GM03348 (cell line): ENCODE measurements around the gene LGR6.
A peak's percentile ranks its signal among the peaks of the same experiment; 100 is the strongest.
"Not testable (repeated sequence)": the region's sequence is repeated elsewhere in the genome, so short reads cannot be mapped to it uniquely, and the experiment has no call there.

Experiments used
- DNase-seq: peaks from one replicate; pipeline ENCODE4 v3.0.0; 2012; ENCODE audit warnings: low spot score

Gene LGR6

DNA sequence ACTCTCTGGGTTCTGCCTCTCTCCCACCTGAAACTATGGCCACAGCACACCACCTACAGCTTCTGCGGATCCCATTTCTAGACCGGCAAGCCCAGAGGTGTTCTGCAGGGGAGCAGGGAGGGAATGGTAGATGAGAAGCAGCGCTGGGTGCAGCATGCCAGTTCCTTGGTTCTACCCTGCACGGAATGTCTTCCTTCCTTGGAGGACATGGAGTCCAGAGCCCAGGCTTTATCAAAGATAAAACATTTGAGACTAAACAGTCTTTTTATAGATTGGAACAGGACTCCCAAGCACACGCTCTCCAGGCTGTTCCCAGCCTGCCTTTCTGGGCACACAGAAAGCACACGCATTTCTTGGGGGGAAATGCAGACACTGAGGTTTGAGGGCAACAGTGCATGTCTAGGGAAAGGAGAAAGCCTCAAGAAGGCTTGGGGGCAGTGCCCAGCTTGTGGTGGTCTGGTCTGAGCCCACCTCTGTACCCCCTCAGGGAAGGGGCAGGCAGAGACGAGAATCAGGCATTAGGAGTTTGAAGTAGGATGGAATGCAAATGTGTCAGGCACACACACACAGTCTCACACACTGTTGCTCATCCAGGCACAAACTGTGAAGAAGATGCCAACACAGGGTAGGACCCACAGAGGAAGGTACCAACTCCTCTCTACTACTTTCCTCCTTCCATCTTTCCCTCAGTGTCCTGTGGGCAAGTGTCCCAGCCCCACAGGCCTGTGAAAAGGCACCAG is 29.7 kb downstream of the LGR6 start:
- DNase-seq = no peak

DNA sequence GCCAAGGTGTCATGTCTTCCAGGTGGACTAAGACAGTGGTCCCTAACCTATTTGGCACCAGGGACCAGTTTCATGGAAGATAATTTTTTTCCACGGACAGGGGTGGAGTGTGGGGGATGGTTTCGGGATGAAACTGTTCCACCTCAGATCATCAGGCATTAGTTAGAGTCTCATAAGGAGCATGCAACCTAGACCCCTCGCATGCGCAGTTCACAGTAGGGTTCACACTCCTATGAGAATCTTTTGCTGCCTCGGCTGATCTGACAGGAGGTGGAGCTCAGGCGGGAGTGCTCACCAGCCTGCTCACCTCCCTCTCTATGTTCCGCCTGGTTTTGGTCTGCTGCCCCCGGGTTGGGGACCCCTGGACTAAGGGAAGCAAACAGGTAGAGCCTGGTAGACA is 30.9 kb downstream of the LGR6 start:
- no peak for DNase-seq

DNA sequence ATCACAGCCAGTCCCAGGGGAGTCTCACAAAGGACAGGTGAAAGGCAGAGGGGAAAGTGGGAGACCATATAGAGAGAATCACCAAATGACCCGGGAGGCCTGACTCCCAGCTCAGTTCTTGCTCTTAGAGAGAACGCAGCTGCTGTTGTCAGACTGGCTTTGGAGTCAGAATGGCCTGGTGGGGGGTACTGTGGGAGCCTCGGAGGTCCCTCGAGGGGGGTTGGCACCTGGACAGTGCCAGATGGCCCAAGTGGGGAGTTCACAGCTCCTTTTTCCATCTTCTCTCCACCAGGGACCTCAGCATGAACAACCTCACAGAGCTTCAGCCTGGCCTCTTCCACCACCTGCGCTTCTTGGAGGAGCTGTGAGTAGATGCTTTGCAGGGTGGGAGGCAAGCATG is 31.5 kb downstream of the LGR6 start:
- DNase-seq = no peak

- no peak for DNase-seq
Observed at GRCh38 chr1:202227053-202227672, 33.6 kb downstream of the LGR6 start.

DNA sequence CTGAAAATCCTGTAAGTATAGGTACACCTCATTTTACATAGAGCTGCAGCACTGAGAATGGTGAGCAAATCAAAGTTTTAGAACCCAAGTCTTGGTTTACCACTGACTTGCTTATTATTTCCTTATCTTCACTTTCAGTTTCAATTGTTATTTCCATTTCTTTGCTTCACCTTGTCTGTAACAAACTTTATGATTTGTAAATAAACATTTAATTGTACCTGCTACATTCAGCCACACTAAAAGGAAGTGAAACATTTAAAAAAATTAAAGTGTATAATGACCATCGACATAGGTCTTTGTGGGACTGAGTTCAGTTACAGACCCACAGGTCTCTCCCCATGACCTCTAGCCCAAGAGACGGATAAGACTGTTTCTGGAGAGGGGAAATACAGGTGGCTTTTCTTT is 34.4 kb downstream of the LGR6 start:
- no peak for DNase-seq

GRCh38 chr1:202228484-202229122 is 35.0 kb downstream of the LGR6 start:
- DNase-seq = no peak

DNA sequence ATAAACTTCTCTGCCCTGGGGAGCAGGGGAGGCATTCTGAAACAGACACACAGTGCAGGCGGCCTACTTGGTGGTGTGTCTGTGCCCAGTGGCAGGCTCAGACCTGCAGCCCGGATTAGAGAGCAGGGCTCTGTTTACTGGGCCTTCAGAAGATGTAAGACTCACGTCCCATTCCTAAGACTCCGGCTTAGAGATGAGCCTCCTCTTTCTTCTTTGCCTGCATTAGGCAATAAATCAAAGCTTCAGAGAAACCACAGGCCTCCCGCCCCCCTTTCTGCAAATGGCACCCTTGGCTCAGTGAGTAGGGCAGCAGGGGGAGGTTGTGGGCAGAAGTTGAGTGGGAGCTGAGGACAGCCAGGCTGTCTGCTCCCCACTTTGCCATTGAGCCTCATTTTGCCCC is 35.8 kb downstream of the LGR6 start:
- no peak for DNase-seq

DNA sequence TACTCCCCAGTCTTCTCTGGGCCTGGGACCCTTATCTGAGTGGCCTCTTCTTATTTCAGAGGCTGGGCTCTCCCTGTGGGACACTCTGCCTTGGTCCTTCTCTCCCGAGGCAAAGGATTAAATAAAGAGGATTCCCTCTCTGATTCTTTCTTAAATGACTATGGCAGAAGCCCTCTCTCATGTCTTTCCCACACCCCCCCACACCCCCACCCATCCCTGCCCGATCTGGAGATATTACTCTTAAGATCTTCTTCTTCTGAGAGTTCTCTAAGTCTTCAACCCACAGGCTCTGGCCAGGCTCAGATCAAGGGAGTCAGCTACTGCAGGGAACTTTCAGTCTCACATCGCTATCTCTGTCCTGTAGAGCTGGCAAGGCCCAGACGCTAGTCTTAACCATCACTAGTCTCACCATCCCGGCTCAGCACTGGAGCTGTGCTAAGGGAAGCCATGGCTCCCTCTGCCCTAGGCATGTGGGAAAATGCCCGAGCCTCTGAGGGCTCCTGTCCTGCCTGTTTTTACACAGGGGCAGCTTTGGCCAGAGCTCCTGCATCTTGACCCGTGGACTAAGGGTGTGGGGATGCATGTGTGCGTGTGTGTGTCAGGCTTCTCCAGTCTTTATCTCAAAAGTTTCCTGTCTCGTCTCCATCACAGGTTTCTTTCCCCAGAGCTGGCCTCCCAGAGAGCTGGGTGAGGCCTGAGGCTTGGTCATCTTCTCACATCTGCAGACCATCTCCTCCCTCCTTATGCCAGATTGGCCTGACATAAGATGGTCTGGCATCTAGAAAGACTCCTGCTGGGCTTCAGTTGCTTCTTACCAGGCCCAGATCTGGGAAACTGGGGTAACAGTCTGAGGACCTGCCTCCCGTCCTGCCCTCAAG is 36.7 kb downstream of the LGR6 start:
- DNase-seq = no peak

- no peak for DNase-seq
Observed at GRCh38 chr1:202230939-202231645, 37.5 kb downstream of the LGR6 start.

DNA sequence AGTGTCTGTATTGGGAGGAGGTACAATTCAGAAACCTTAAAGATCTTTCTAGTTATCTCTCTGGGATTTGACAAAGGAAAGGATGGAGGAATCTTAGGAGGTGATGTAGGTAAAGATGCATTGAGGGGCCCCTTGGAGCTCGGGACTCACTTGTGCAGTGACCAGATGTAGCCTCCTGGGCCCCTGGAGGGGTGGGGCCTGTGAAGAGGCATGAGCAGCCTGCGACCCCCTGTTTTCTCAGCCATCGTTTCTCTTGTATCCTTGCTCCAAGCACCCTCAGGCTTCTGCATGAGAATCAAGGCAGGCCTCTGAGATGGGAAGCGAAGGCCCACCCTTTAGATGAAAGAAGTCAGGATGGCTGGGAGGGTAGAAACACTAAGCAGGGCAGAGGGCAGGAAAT is 39.6 kb downstream of the LGR6 start:
- no peak for DNase-seq

DNA sequence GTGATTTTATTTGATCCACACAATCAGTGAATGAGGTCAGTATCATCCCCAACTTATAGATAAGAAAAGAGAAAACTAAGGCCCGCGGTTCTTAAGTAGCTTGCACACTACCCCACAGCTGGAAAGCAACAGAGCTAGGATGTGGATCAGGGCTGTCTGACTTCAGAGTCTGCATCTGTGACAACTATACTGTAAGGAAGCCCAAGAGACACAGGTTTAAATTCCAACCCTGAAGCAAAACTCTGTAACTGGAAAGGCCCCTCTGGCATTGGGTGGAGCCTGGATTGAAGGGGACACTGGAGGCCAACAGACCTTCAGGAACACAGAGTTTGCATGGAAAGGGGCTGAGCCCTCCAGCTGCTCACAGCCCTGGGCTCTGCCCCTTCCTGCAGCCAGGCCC is 40.2 kb downstream of the LGR6 start:
- DNase-seq = no peak

- no peak for DNase-seq
Observed at GRCh38 chr1:202234331-202235002, 40.9 kb downstream of the LGR6 start.

- DNase-seq = no peak
Observed at GRCh38 chr1:202235003-202235660, 41.5 kb downstream of the LGR6 start.

- peak; percentile 96 for DNase-seq
Observed at GRCh38 chr1:202235856-202236837, 42.5 kb downstream of the LGR6 start.

- DNase-seq = peak; percentile 49
Observed at GRCh38 chr1:202237052-202237451, 43.5 kb downstream of the LGR6 start.

DNA sequence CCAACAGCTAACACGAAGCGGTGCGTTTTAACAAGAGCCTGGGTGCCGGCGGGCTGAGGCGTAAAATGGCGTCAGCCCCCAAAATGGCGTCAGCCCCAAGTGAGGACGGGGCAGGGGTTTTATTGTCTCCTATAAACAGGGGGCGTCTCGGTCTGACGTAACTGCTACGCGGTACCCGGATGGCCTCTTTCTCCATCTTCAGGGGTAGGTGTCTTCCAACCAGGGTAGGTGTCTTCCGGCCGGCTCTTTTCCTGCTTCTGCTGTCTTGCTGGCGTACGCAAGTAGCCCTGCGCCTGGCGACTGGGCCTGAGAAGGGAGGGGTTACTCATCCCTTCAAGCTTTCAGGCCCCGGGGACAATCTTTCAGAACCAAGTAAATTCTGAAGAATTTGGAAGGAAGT is 45.3 kb downstream of the LGR6 start:
- DNase-seq = no peak

DNA sequence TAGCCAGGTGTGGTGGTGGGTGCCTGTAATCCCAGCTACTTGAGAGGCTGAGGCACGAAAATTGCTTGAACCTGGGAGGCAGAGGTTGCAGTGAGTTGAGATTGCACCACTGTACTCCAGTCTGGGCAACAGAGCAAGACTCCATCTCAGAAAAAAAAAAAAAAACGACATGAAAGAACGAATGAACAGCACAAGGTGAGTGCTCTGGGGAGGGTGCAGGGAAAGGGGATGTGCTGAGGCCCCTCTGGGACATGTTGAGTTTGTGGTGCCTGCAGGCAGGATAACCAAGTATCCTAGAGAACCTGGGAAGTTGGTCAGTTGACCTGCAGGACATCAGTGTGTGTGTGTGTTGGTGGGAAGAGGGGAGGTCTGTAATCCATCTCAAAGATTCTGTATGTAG is 46.6 kb downstream of the LGR6 start:
- not testable (repeated sequence) for DNase-seq

DNA sequence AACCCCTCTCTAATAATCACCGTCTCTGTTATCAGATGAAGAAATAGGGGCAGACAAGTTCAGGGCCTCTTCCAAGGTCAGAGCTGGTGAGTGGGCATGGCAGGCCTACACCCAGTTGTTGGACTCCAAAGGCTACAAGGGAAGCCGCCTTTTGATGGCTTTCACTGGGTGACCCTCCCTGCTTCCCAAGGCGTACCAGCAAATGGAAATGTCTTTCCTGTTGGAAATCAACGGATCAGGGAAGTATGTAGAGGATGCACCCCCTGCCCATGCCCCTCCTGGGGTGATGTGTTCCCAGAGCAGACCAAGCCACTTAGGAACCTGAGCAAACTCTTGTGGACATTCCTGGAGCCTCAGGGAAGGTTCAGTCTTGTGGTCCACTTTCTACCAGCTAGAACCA is 47.4 kb downstream of the LGR6 start:
- DNase-seq = no peak

- DNase-seq = no peak
Observed at GRCh38 chr1:202241376-202242079, 47.9 kb downstream of the LGR6 start.
